AG09319 (cell line): Measurements from ENCODE around the gene INTS11.

Experiments
- DNase-seq: peaks from one replicate; pipeline ENCODE4 v3.0.0-alpha.2; 2010; ENCODE audit warnings: low read depth; ENCODE audit errors: extremely low read depth
- CTCF ChIP-seq: IDR thresholded peaks from 2 replicates; pipeline ENCODE4 v1.5.1; 2011; ENCODE audit warnings: low read depth, mild to moderate bottlenecking, inconsistent platforms, low read length, moderate library complexity

Gene INTS11

GRCh38 chr1:1307261-1307922 lies 17.1 kb downstream of the INTS11 start:
- no peak for DNase-seq
- TF ChIP-seq CTCF = no peak

DNA sequence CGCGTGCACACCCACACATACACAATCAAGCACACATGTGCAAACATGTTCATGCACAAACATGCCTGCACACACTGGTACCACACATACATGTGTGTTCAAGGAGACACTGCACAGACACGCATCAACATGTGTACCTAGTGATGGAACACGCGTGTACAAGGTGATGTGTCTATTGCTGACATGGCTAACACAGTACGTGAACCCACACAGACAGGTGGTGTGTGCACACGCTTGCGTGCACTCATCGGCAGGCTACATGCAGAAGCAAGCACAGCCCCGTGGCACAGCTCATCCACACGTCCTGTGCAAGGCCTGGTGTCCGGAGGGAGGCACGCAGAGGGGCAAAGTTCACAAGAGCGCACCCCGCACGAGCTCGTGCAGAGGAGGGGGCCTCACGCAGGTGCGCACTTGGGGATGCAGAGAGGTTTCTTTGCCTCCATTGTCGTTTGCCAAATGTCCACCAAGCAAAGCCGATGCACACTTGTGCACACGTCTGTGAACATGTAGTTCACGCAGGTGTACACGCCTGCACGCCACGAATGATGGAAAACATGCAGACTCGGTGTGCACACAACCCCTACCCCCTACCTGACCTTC lies 17.7 kb downstream of the INTS11 start:
- DNase-seq = no peak
- no peak for TF ChIP-seq CTCF

GRCh38 chr1:1306070-1306660 lies 18.3 kb downstream of the INTS11 start:
- TF ChIP-seq CTCF = peak; percentile 23

GRCh38 chr1:1305300-1306069 lies 19.0 kb downstream of the INTS11 start:
- DNase-seq = peak; percentile 32
- TF ChIP-seq CTCF = no peak

More at GRCh38 chr1:1306070-1306660, 18.3 kb downstream of the INTS11 start:
- DNase-seq = no peak

GRCh38 chr1:1304331-1305299 lies 19.8 kb downstream of the INTS11 start:
- no peak for TF ChIP-seq CTCF
- peak; percentile 31 for DNase-seq

GRCh38 chr1:1303736-1304135 lies 20.7 kb downstream of the INTS11 start:
- TF ChIP-seq CTCF = no peak
- no peak for DNase-seq
